B cell (primary cell): ENCODE data around the gene CYTH3.

ENCODE experiments used
- EZH2 ChIP-seq: IDR thresholded peaks from 2 replicates; pipeline ENCODE4 v1.6.1; 2012; ENCODE audit warnings: borderline replicate concordance, low read depth, mild to moderate bottlenecking, moderate library complexity, low read length; ENCODE audit not compliant: insufficient read depth, poor library complexity, severe bottlenecking
- TF ChIP-seq, protein P1 (sequence below): fragments of 200-600 bp; IDR thresholded peaks from one replicate; pipeline ENCODE4 v1.8.0; 2022; ENCODE audit warnings: antibody characterized with exemption, mild to moderate bottlenecking

DNA sequence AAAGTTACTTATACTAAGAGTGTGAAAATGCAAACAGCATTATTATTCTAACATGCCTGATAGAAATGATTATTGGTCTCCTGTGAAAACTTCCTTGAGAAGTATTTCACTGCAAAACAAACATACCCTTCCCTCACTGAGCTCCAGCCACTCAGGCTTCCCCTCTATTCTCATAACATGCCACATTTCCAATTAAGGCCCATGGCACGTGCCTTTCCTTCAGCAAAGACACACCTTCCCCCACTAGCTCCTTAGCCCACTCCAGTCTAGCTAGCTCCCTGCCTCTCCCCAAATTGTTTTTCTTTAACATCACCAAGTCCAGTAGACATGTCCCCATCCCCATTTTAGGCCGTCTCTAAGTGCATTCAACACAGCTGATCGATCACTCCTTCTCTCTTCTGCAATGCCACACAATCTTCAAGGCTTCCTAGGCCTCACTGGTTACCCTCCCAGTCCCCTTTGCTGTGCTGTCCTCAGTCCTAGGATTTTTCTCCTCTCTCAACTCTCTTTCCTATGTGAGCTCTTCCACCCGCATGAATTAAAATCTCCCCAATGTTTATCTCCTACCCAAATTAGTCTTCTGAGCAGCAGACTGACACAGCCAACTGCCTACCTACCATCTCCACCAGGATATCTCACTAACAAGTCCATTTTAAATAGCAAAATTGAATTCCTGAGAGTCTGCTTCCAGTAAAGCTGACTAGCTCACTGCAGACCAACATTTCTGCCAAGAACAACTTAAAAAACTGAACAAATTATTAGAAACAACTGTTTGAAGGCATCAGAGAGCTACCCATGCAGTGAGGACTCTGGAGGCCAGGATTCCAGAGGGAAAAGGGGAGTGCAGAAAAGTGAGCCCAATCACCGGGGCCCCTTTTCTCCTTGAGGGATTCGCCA lies 11.9 kb downstream of the CYTH3 start:
- TF ChIP-seq, protein P1, sequence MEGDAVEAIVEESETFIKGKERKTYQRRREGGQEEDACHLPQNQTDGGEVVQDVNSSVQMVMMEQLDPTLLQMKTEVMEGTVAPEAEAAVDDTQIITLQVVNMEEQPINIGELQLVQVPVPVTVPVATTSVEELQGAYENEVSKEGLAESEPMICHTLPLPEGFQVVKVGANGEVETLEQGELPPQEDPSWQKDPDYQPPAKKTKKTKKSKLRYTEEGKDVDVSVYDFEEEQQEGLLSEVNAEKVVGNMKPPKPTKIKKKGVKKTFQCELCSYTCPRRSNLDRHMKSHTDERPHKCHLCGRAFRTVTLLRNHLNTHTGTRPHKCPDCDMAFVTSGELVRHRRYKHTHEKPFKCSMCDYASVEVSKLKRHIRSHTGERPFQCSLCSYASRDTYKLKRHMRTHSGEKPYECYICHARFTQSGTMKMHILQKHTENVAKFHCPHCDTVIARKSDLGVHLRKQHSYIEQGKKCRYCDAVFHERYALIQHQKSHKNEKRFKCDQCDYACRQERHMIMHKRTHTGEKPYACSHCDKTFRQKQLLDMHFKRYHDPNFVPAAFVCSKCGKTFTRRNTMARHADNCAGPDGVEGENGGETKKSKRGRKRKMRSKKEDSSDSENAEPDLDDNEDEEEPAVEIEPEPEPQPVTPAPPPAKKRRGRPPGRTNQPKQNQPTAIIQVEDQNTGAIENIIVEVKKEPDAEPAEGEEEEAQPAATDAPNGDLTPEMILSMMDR = no peak
- TF ChIP-seq EZH2 = no peak
